ENCODE measurements around the gene CAMTA1.

CAMTA1 gene

GRCh38 chr1:7252411-7253117, 467.3 kb downstream of the CAMTA1 start:
- Histone ChIP-seq H3K9me3 (ENCODE audit: control insufficient read depth, insufficient read depth, low read depth, low read length) (no peaks in the 10 kb centered on the region), H3K4me3 (ENCODE audit: low read depth, low read length) (no peak overlapping the region), H3K4me1 (ENCODE audit: control insufficient read depth, insufficient read depth, low read length) (no peaks in the 10 kb centered on the region), H3K27ac (ENCODE audit: extremely low read depth, low read depth, low read length) (no peak overlapping the region), H3K36me3 (ENCODE audit: control insufficient read depth in 2 of 2, insufficient read depth in 1 of 2, low read length in 2 of 2) (no peaks in the 10 kb centered on the region)
- POLR2A ChIA-PET, result no interaction called here
- CTCF ChIA-PET, result no interaction called here
- TF ChIP-seq ZNF704 (tag by site-specific recombination; IDR thresholded peaks at IDR 0.05) (no peak), RBAK (tag by site-specific recombination; IDR thresholded peaks at IDR 0.05) (no peak), ZNF530 (tag by site-specific recombination; IDR thresholded peaks at IDR 0.05; ENCODE audit: low read depth) (no peak), ZNF398 (tag by site-specific recombination; IDR thresholded peaks at IDR 0.05) (no peak), ZNF768 (tag by site-specific recombination; IDR thresholded peaks at IDR 0.05) (no peak), ZNF423 (tag by site-specific recombination; IDR thresholded peaks at IDR 0.05) (no peak), ZNF544 (tag by site-specific recombination; IDR thresholded peaks at IDR 0.05) (no peak), ZNF677 (tag by site-specific recombination; IDR thresholded peaks at IDR 0.05) (no peak), ZNF639 (tag by site-specific recombination; IDR thresholded peaks at IDR 0.05) (no peak), GFI1B (tag by site-specific recombination; IDR thresholded peaks at IDR 0.05) (no peak), ZNF521 (tag by site-specific recombination; IDR thresholded peaks at IDR 0.05) (no peak), ZNF302 (tag by site-specific recombination; IDR thresholded peaks at IDR 0.05; ENCODE audit: low read depth) (no peak)

GRCh38 chr1:7253118-7253480, 467.8 kb downstream of the CAMTA1 start:
- H3K27ac ChIP-seq (ENCODE audit: extremely low read depth, low read depth, low read length), result no peak overlapping the region
- no peak overlapping the region for H3K4me3 ChIP-seq (ENCODE audit: low read depth, low read length)
- CTCF ChIA-PET, result no interaction called here

More at GRCh38 chr1:7253118-7253480, 467.8 kb downstream of the CAMTA1 start:
- POLR2A ChIA-PET, result no interaction called here
- Histone ChIP-seq H3K9me3 (ENCODE audit: control insufficient read depth, insufficient read depth, low read depth, low read length) (no peaks in the 10 kb centered on the region), H3K4me1 (ENCODE audit: control insufficient read depth, insufficient read depth, low read length) (no peaks in the 10 kb centered on the region), H3K36me3 (ENCODE audit: control insufficient read depth in 2 of 2, insufficient read depth in 1 of 2, low read length in 2 of 2) (no peaks in the 10 kb centered on the region)
- no peak for TF ChIP-seq ZNF239 (tag by site-specific recombination; IDR thresholded peaks at IDR 0.05)
- no peak for TF ChIP-seq ZNF530 (tag by site-specific recombination; IDR thresholded peaks at IDR 0.05; ENCODE audit: low read depth)
- TF ChIP-seq FEZF1 (tag by site-specific recombination; IDR thresholded peaks at IDR 0.05), result no peak
- no peak for TF ChIP-seq ZNF311 (tag by site-specific recombination; IDR thresholded peaks at IDR 0.05; ENCODE audit: borderline replicate concordance)
- no peak for TF ChIP-seq ZNF692 (tag by site-specific recombination; IDR thresholded peaks at IDR 0.05)
- no peak for TF ChIP-seq ZNF138 (tag by site-specific recombination; IDR thresholded peaks at IDR 0.05; ENCODE audit: borderline replicate concordance)
- TF ChIP-seq ZBTB8A (tag by site-specific recombination; IDR thresholded peaks at IDR 0.05), result no peak
- no peak for TF ChIP-seq ZNF660 (tag by site-specific recombination; IDR thresholded peaks at IDR 0.05)
- no peak for TF ChIP-seq GLI2 (tag by site-specific recombination; IDR thresholded peaks at IDR 0.05; ENCODE audit: borderline replicate concordance, low read depth)
- TF ChIP-seq ZNF280C (tag by site-specific recombination; IDR thresholded peaks at IDR 0.05), result no peak
- TF ChIP-seq WT1 (tag by site-specific recombination; IDR thresholded peaks at IDR 0.05), result no peak
- TF ChIP-seq EGR2 (tag by site-specific recombination; IDR thresholded peaks at IDR 0.05; ENCODE audit: low read depth), result no peak
- TF ChIP-seq PRDM1 (tag by site-specific recombination; IDR thresholded peaks at IDR 0.05), result no peak

Measured in HEK293 (cell line).